Gastrocnemius medialis (tissue), 4 donors: ENCODE data around the gene TMEM123. TPM values are rescaled to one million over a fixed set of nuclear protein-coding genes. Genes with fewer than 3 reads are reported as not detected.

ENCODE experiments used
- ATAC-seq, 2 donors: fragments of 150-250 bp; one replicate each; pipeline ENCODE4 v1.9.1; 2016
- DNase-seq, 2 donors: peaks; one replicate each; pipeline ENCODE4 v3.0.0-alpha.2; 2019
- H3K27ac ChIP-seq, 4 donors: fragments of 200-600 bp; sonication (generic); 1 replicate in 1 of 4; 2 replicates in 3 of 4; pipeline ENCODE4 v1.5.1; 2016 to 2018; ENCODE audit warnings: mild to moderate bottlenecking in 2 of 4, moderate library complexity in 1 of 4
- H3K27me3 ChIP-seq, 3 donors: fragments of 200-600 bp; sonication (generic) in 2 of 3; 1 replicate in 1 of 3; 2 replicates in 2 of 3; pipeline versions ENCODE4 v1.5.1 to v1.6.0; 2016 to 2019; ENCODE audit warnings: mild to moderate bottlenecking in 1 of 3, moderate library complexity in 1 of 3
- H3K36me3 ChIP-seq, 2 donors: fragments of 200-600 bp; sonication (generic) in 1 of 2; one replicate each; pipeline ENCODE4 v1.5.1; 2017 to 2018
- H3K4me1 ChIP-seq, 2 donors: fragments of 200-600 bp; sonication (generic) in 1 of 2; one replicate each; pipeline ENCODE4 v1.5.1; 2016 to 2017; ENCODE audit warnings: mild to moderate bottlenecking in 2 of 2
- H3K4me3 ChIP-seq, 4 donors: fragments of 200-600 bp; sonication (generic) in 3 of 4; 1 replicate in 1 of 4; 2 replicates in 3 of 4; pipeline ENCODE4 v1.5.1; 2016 to 2019; ENCODE audit warnings: mild to moderate bottlenecking in 2 of 4
- H3K9me3 ChIP-seq, 3 donors: fragments of 200-600 bp; sonication (generic) in 2 of 3; 1 replicate in 1 of 3; 2 replicates in 2 of 3; pipeline ENCODE4 v1.5.1; 2016 to 2019
- POLR2A ChIP-seq, 2 donors: fragments of 450-650 bp; IDR thresholded peaks; one replicate each; pipeline ENCODE4 v1.6.1; 2017; ENCODE audit warnings: antibody characterized with exemption in 2 of 2, mild to moderate bottlenecking in 2 of 2, moderate library complexity in 2 of 2
- in situ Hi-C, 4 donors: fragments of 200-750 bp; cut with MboI; loops; one replicate each; pipeline versions ENCODE4 v1.15.0 to v1.8.0; 2017; ENCODE audit warnings: low sequenced_read_pairs in 4 of 4
- intact Hi-C: fragments of 100-400 bp; cut with DNase I; formaldehyde crosslinking; loops from one replicate; pipeline ENCODE4 v1.15.1; 2023; ENCODE audit warnings: low total_unique reads
- total RNA-seq, 4 donors: library from RNA; depleted of rRNA; stranded (reverse); fragments of >200 nt; gene quantifications; one replicate each; pipeline versions ENCODE4 v1.1.0 to v1.2.3, GENCODE V29; 2016
- TF ChIP-seq, protein P1 (sequence below), 5 experiments: fragments of 450-650 bp in 3 of 5; fragments of 200-600 bp in 2 of 5; sonication (generic) in 2 of 5; IDR thresholded peaks in 4 of 5; conservative IDR thresholded peaks in 1 of 5; 1 replicate in 4 of 5; 2 replicates in 1 of 5; pipeline ENCODE4 v1.5.1; 2016 to 2019; ENCODE audit warnings: antibody characterized with exemption in 5 of 5, mild to moderate bottlenecking in 3 of 5, moderate library complexity in 3 of 5

Gene TMEM123
- total RNA-seq, 4 donors from 2014 or later, result 12.5 to 38.0 (median 22.6) TPM

DNA sequence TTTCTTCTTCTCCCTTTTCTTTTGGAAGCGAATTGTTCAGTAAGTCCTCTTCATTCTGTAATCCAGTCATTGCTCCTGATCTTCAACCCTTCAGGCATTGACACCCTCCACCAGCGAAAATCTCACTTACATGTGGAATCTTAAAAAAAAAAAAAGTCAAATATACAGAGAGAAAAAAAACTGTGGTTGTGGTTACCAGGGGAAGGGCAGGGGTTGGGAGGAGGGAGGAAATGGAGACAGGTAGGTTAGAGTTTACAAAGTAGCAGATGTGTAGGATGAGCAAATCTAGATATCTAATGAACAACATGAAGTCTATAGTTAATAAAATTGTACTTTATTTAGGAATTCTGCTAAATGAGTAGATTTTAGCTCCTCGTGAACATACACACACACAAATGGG is 17.7 kb upstream of the TMEM123 start:
- no peak for ATAC-seq
- H3K27ac ChIP-seq, result no peak overlapping the region
- in situ Hi-C loops, result no loop called here
- TF ChIP-seq POLR2A (IDR thresholded peaks at IDR 0.05), result no peak
- TF ChIP-seq, protein P1, sequence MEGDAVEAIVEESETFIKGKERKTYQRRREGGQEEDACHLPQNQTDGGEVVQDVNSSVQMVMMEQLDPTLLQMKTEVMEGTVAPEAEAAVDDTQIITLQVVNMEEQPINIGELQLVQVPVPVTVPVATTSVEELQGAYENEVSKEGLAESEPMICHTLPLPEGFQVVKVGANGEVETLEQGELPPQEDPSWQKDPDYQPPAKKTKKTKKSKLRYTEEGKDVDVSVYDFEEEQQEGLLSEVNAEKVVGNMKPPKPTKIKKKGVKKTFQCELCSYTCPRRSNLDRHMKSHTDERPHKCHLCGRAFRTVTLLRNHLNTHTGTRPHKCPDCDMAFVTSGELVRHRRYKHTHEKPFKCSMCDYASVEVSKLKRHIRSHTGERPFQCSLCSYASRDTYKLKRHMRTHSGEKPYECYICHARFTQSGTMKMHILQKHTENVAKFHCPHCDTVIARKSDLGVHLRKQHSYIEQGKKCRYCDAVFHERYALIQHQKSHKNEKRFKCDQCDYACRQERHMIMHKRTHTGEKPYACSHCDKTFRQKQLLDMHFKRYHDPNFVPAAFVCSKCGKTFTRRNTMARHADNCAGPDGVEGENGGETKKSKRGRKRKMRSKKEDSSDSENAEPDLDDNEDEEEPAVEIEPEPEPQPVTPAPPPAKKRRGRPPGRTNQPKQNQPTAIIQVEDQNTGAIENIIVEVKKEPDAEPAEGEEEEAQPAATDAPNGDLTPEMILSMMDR (IDR thresholded peaks at IDR 0.05 in 4 of 5, conservative IDR thresholded peaks at IDR 0.05 in 1 of 5), result no peak
- intact Hi-C loops, result no loop called here
- DNase-seq, result no peak
- H3K4me1 ChIP-seq, result no peaks in the 10 kb centered on the region
- no peak overlapping the region for H3K4me3 ChIP-seq
- no peaks in the 10 kb centered on the region for H3K9me3 ChIP-seq
- H3K36me3 ChIP-seq, result no peaks in the 10 kb centered on the region
- H3K27me3 ChIP-seq, result no peaks in the 10 kb centered on the region

DNA sequence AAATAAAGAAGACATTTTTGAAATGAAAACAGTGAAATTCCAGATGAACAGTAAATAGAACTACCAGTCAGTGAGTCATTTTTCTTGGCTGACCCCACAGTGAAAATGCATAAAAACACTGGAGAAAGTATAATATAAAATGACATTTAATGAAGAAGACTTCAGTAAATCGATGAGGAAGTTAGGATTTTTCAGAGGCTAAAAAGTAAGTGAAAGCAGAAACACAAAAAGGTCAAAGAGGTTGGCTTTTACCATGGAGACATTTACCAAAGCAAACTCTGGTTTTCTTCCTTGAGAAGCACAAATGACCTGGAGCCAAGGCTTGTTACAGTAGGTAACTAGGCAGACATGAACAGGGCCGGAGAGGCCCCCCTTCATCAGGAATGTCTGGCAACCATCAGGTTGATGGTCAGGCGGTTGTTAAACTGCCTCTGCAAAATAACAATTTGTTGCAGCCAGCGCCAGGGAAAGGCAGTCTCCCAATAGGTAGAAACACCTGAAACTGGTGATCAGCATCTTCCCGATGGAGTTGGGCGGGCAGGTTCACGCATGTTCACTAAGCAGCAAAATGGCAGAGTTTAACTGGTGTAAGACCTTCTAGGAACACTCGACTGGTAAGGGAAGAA is 16.7 kb upstream of the TMEM123 start:
- no peak for ATAC-seq
- in situ Hi-C loops, result no loop called here
- intact Hi-C loops, result no loop called here

DNA sequence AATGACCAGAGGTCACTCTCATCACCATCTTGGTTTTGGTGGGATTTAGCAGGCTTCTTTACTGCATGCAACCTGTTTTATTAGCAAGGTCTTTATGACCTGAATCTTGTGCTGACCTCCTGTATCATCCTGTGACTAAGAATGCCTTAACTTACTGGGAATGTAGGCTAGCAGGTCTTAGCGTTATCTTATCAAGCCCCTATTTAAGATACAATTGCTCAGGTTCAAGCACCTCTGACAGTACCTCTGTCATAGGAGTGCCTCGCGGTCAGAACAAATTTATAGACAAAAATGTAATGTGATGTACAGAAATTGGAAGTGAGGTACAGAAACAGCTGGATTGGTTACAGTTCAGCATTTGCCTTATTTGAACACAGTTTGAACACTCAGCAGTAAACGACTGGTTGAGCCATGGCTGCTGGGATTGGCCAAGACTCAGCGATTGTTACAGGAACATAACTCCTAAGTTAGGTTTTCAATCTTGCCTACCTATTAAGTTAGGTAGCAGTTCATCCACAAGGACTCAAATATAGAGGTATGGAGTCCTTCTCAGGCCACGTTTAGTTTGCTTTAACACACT is 16.1 kb upstream of the TMEM123 start:
- no peak for TF ChIP-seq POLR2A (IDR thresholded peaks at IDR 0.05)
- no peaks in the 10 kb centered on the region for H3K4me1 ChIP-seq
- no peaks in the 10 kb centered on the region for H3K9me3 ChIP-seq
- no peaks in the 10 kb centered on the region for H3K27me3 ChIP-seq
- intact Hi-C loops (no loop called here), in situ Hi-C loops (no loop called here)
- no peak overlapping the region for H3K4me3 ChIP-seq
- no peak for DNase-seq
- no peak overlapping the region for H3K27ac ChIP-seq
- ATAC-seq, result no peak
- H3K36me3 ChIP-seq, result no peaks in the 10 kb centered on the region

More for the DNA sequence above, 16.7 kb upstream of the TMEM123 start:
- Histone ChIP-seq H3K36me3 (no peaks in the 10 kb centered on the region), H3K4me3 (no peak overlapping the region), H3K4me1 (no peaks in the 10 kb centered on the region), H3K9me3 (no peaks in the 10 kb centered on the region), H3K27me3 (no peaks in the 10 kb centered on the region), H3K27ac (no peak overlapping the region)
- DNase-seq, result no peak
- TF ChIP-seq, protein P1 (IDR thresholded peaks at IDR 0.05 in 4 of 5, conservative IDR thresholded peaks at IDR 0.05 in 1 of 5), result no peak
- TF ChIP-seq POLR2A (IDR thresholded peaks at IDR 0.05), result no peak

DNA sequence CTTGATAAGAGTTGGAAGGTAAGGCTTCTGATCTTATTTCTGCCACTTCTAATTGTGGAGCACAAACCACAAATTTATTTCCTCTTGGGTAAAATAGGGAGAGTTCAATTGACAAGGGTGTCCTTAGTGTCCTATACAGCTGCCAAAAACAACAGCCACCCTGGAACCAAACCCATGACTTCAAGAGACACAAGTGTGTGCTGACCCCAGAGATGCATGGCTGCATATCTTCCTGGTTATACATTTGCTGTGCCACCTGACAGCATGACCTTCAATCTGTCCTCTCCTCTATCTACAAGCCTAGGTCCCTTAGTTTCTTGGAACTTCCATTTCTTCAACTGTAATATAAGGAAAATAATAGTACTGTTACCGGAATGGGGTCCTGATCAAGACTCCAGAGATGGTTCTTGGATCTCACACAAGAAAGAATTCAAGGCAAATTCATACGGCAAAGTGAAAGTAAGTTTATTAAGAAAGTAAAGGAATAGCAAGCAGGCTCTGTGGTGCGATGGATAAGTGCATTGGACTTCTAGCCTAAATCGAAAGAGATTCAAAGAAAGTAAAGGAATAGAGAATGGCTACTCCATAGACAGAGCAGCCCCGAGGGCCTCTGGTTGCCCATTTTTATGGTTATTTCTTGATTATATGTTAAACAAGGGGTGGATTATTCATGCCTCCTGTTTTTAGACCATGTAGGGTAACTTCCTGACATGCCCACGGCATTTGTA is 15.5 kb upstream of the TMEM123 start:
- in situ Hi-C loops, result no loop called here
- H3K4me1 ChIP-seq, result no peaks in the 10 kb centered on the region
- H3K27ac ChIP-seq, result no peak overlapping the region
- no peaks in the 10 kb centered on the region for H3K9me3 ChIP-seq
- H3K4me3 ChIP-seq, result no peak overlapping the region
- H3K36me3 ChIP-seq, result no peaks in the 10 kb centered on the region
- no peak for TF ChIP-seq POLR2A (IDR thresholded peaks at IDR 0.05)
- TF ChIP-seq, protein P1 (IDR thresholded peaks at IDR 0.05 in 4 of 5, conservative IDR thresholded peaks at IDR 0.05 in 1 of 5), result no peak
- DNase-seq (no peak), ATAC-seq (no peak)
- intact Hi-C loops, result no loop called here
- no peaks in the 10 kb centered on the region for H3K27me3 ChIP-seq

DNA sequence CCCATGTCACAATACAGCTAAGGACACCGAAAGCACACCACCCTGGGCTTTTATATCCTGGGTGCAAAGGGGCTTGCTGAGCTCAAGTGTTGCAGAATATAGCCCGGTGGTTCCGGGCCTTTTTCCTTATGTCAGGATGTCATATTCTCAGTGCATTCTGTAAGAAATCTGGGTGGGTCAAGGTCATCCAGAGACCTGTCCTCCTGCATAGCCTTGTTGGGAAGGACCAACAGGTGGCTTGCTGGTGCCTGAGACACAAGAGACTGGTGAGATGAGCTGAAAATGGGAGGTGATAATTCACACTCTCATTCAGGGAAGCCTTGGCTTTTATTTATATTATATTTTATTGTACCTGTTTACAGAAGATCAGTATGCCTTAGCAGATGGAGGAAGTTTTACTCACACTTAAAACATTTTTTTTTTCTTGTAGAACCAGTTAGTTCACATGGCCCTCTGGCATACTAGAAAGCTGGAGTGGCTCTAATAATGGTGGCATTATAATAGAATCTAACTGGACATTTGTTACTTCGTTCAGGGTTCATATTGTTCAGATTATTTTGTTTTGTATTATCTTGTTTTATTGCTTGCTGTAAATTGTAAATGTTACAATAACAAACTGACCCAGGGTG is 14.6 kb upstream of the TMEM123 start:
- no peaks in the 10 kb centered on the region for H3K9me3 ChIP-seq
- TF ChIP-seq, protein P1 (IDR thresholded peaks at IDR 0.05 in 4 of 5, conservative IDR thresholded peaks at IDR 0.05 in 1 of 5), result no peak
- no peak for TF ChIP-seq POLR2A (IDR thresholded peaks at IDR 0.05)
- H3K4me1 ChIP-seq, result no peaks in the 10 kb centered on the region
- no peak for DNase-seq
- intact Hi-C loops, result no loop called here
- in situ Hi-C loops, result no loop called here
- H3K4me3 ChIP-seq, result no peak overlapping the region
- no peak for ATAC-seq
- H3K27me3 ChIP-seq, result no peaks in the 10 kb centered on the region
- no peaks in the 10 kb centered on the region for H3K36me3 ChIP-seq
- H3K27ac ChIP-seq, result no peak overlapping the region
